ENCODE data around the gene MYO15B.

The MYO15B gene

GRCh38 chr17:75649687-75650086 lies 62.1 kb downstream of the MYO15B start:
- peaks cover 9% of the 10 kb centered on the region for H3K36me3 ChIP-seq (replicated peaks)

GRCh38 chr17:75650874-75651273 lies 63.3 kb downstream of the MYO15B start:
- Histone ChIP-seq H3K4me3 (ENCODE audit: low read depth, low read length) (no peak overlapping the region), H3K36me3 (replicated peaks) (peaks cover 9% of the 10 kb centered on the region), H3K27ac (no peak overlapping the region), H3K27me3 (replicated peaks) (no peaks in the 10 kb centered on the region)
- no peak for TF ChIP-seq CTCF (IDR thresholded peaks at IDR 0.05; ENCODE audit: low read depth, low read length, missing control alignments)
- DNase-seq = no peak
- in situ Hi-C loops (cut with HindIII; ENCODE audit: low pct_ligation_motif_present, low sequenced_read_pairs) = no loop called here

More at GRCh38 chr17:75649687-75650086, 62.1 kb downstream of the MYO15B start:
- in situ Hi-C loops (cut with HindIII; ENCODE audit: low pct_ligation_motif_present, low sequenced_read_pairs) = no loop called here
- no peak for DNase-seq
- Histone ChIP-seq H3K27me3 (replicated peaks) (no peaks in the 10 kb centered on the region), H3K4me3 (ENCODE audit: low read depth, low read length) (no peak overlapping the region), H3K27ac (no peak overlapping the region)
- no peak for TF ChIP-seq CTCF (IDR thresholded peaks at IDR 0.05; ENCODE audit: low read depth, low read length, missing control alignments)

- Histone ChIP-seq H3K27me3 (replicated peaks) (no peaks in the 10 kb centered on the region), H3K4me3 (ENCODE audit: low read depth, low read length) (no peak overlapping the region), H3K27ac (no peak overlapping the region), H3K36me3 (replicated peaks) (peaks cover 9% of the 10 kb centered on the region)
- TF ChIP-seq CTCF (IDR thresholded peaks at IDR 0.05; ENCODE audit: low read depth, low read length, missing control alignments) = no peak
- in situ Hi-C loops (cut with HindIII; ENCODE audit: low pct_ligation_motif_present, low sequenced_read_pairs) = no loop called here
- no peak for DNase-seq
Observed at GRCh38 chr17:75652341-75652740, 64.7 kb downstream of the MYO15B start.

GRCh38 chr17:75652934-75653549 lies 65.4 kb downstream of the MYO15B start:
- Histone ChIP-seq H3K27ac (no peak overlapping the region), H3K36me3 (replicated peaks) (peaks cover 9% of the 10 kb centered on the region), H3K27me3 (replicated peaks) (no peaks in the 10 kb centered on the region), H3K4me3 (ENCODE audit: low read depth, low read length) (no peak overlapping the region)
- in situ Hi-C loops (cut with HindIII; ENCODE audit: low pct_ligation_motif_present, low sequenced_read_pairs) = no loop called here
- peak; percentile 9 for DNase-seq
- TF ChIP-seq CTCF (IDR thresholded peaks at IDR 0.05; ENCODE audit: low read depth, low read length, missing control alignments) = peak; percentile 95

- H3K4me3 ChIP-seq (ENCODE audit: low read depth, low read length) = no peak overlapping the region
- peaks cover 9% of the 10 kb centered on the region for H3K36me3 ChIP-seq (replicated peaks)
- no peak for DNase-seq
- H3K27ac ChIP-seq = no peak overlapping the region
- TF ChIP-seq CTCF (IDR thresholded peaks at IDR 0.05; ENCODE audit: low read depth, low read length, missing control alignments) = no peak
- H3K27me3 ChIP-seq (replicated peaks) = no peaks in the 10 kb centered on the region
- in situ Hi-C loops (cut with HindIII; ENCODE audit: low pct_ligation_motif_present, low sequenced_read_pairs) = no loop called here
Observed at GRCh38 chr17:75654176-75654575, 66.6 kb downstream of the MYO15B start.

- DNase-seq = no peak
- no peak for TF ChIP-seq CTCF (IDR thresholded peaks at IDR 0.05; ENCODE audit: low read depth, low read length, missing control alignments)
- in situ Hi-C loops (cut with HindIII; ENCODE audit: low pct_ligation_motif_present, low sequenced_read_pairs) = no loop called here
- H3K27ac ChIP-seq = no peak overlapping the region
- peaks cover 2% of the 10 kb centered on the region for H3K36me3 ChIP-seq (replicated peaks)
- H3K4me3 ChIP-seq (ENCODE audit: low read depth, low read length) = no peak overlapping the region
- no peaks in the 10 kb centered on the region for H3K27me3 ChIP-seq (replicated peaks)
Observed at GRCh38 chr17:75658237-75658636, 70.6 kb downstream of the MYO15B start.
